IPS DF 6.9 (cell line): ENCODE results near the gene CACNA1G.

Source experiments
- DNase-seq: peaks from one replicate; pipeline ENCODE4 v3.0.0-alpha.2; 2013; ENCODE audit warnings: low read depth, low spot score
- H3K27ac ChIP-seq: one replicate; pipeline ENCODE4 v1.5.1; 2013; ENCODE audit warnings: low read length, control low read depth
- H3K27me3 ChIP-seq: 2 replicates; pipeline ENCODE4 v1.6.1; 2013; ENCODE audit warnings: mild to moderate bottlenecking, low read length; ENCODE audit not compliant: control insufficient read depth, insufficient read depth
- H3K36me3 ChIP-seq: 2 replicates; pipeline ENCODE4 v1.6.1; 2013; ENCODE audit warnings: low read length; ENCODE audit not compliant: control insufficient read depth, insufficient read depth
- H3K4me1 ChIP-seq: 2 replicates; pipeline ENCODE4 v1.6.1; 2013; ENCODE audit warnings: low read length; ENCODE audit not compliant: control insufficient read depth, insufficient read depth
- H3K4me3 ChIP-seq: 2 replicates; pipeline ENCODE4 v1.5.1; 2013; ENCODE audit warnings: mild to moderate bottlenecking, low read length
- H3K9me3 ChIP-seq: 2 replicates; pipeline ENCODE4 v1.6.1; 2013; ENCODE audit warnings: low read length, inconsistent platforms; ENCODE audit not compliant: control insufficient read depth, insufficient read depth
- WGBS: extraction: QIAGEN DNeasy Blood & Tissue Kit; methylation state at CpG from one replicate; pipeline ENCODE4 v1.1.7; 2013; ENCODE audit warnings: mixed read lengths, missing lambda C conversion rate; ENCODE audit not compliant: insufficient read length, insufficient coverage; 5-methylcytosine and 5-hydroxymethylcytosine counted together

The CACNA1G gene

GRCh38 chr17:50631908-50632571 is 71.5 kb downstream of the CACNA1G start:
- 0 out of 2 replicates have a peak, but pooled peaks cover 5% of the 10 kb centered on the region for H3K4me1 ChIP-seq
- H3K27ac ChIP-seq, result no peak overlapping the region

GRCh38 chr17:50632637-50633036 is 72.1 kb downstream of the CACNA1G start:
- H3K4me3 ChIP-seq, result no peak overlapping the region
- H3K27me3 ChIP-seq, result peaks cover 26% of the 10 kb centered on the region
- H3K27ac ChIP-seq, result no peak overlapping the region
- no CpG with 5 or more reads among the region's 5 CpGs for WGBS
- H3K36me3 ChIP-seq, result no peaks in the 10 kb centered on the region
- no peak for DNase-seq
- no peaks in the 10 kb centered on the region for H3K9me3 ChIP-seq
- 0 out of 2 replicates have a peak, but pooled peaks cover 5% of the 10 kb centered on the region for H3K4me1 ChIP-seq

More at GRCh38 chr17:50631908-50632571, 71.5 kb downstream of the CACNA1G start:
- H3K36me3 ChIP-seq, result no peaks in the 10 kb centered on the region
- WGBS, result no CpG with 5 or more reads among the region's 9 CpGs
- peaks cover 26% of the 10 kb centered on the region for H3K27me3 ChIP-seq
- no peak for DNase-seq
- no peaks in the 10 kb centered on the region for H3K9me3 ChIP-seq
- H3K4me3 ChIP-seq, result no peak overlapping the region

GRCh38 chr17:50633683-50634082 is 73.2 kb downstream of the CACNA1G start:
- Histone ChIP-seq H3K36me3 (no peaks in the 10 kb centered on the region), H3K9me3 (no peaks in the 10 kb centered on the region), H3K4me1 (no peaks in the 10 kb centered on the region), H3K27me3 (peaks cover 26% of the 10 kb centered on the region), H3K4me3 (no peak overlapping the region), H3K27ac (no peak overlapping the region)
- WGBS, result no CpG with 5 or more reads among the region's 9 CpGs
- no peak for DNase-seq

GRCh38 chr17:50634224-50634914 is 73.9 kb downstream of the CACNA1G start, which contains the start of gene ABCC3:
ABCC3 (plus strand) TSS chr17:50634881; CDS start chr17:50634937, 56 bp downstream.
- Histone ChIP-seq H3K27me3 (peaks cover 26% of the 10 kb centered on the region), H3K36me3 (no peaks in the 10 kb centered on the region), H3K4me1 (0 out of 2 replicates have a peak, but pooled peaks cover 2% of the 10 kb centered on the region), H3K4me3 (peak within 1 kb of the TSS; percentile 51; the same call in 1 of the 2 replicates), H3K9me3 (no peaks in the 10 kb centered on the region), H3K27ac (no peak within 1 kb of the TSS)
- no CpG with 5 or more reads among the region's 48 CpGs for WGBS
- DNase-seq, result no peak

GRCh38 chr17:50634915-50635731 is 74.6 kb downstream of the CACNA1G start:
- no peak for DNase-seq
- no CpG with 5 or more reads among the region's 52 CpGs for WGBS
- Histone ChIP-seq H3K27me3 (peaks cover 26% of the 10 kb centered on the region), H3K36me3 (no peaks in the 10 kb centered on the region), H3K27ac (no peak overlapping the region), H3K9me3 (no peaks in the 10 kb centered on the region), H3K4me3 (peak overlapping the region; percentile 51; the same call in 1 of the 2 replicates), H3K4me1 (0 out of 2 replicates have a peak, but pooled peaks cover 2% of the 10 kb centered on the region)

- Histone ChIP-seq H3K27me3 (peaks cover 26% of the 10 kb centered on the region), H3K4me3 (no peak overlapping the region), H3K9me3 (no peaks in the 10 kb centered on the region), H3K4me1 (0 out of 2 replicates have a peak, but pooled peaks cover 2% of the 10 kb centered on the region), H3K36me3 (no peaks in the 10 kb centered on the region), H3K27ac (no peak overlapping the region)
- DNase-seq, result no peak
- no CpG with 5 or more reads among the region's 3 CpGs for WGBS
These were observed 75.1 kb downstream of the CACNA1G start for GRCh38 chr17:50635732-50635981.

- no peaks in the 10 kb centered on the region for H3K9me3 ChIP-seq
- no peak overlapping the region for H3K4me3 ChIP-seq
- no peaks in the 10 kb centered on the region for H3K36me3 ChIP-seq
- H3K27me3 ChIP-seq, result peaks cover 26% of the 10 kb centered on the region
- no peak overlapping the region for H3K27ac ChIP-seq
- WGBS, result no CpG with 5 or more reads among the region's 9 CpGs
- DNase-seq, result no peak
- peaks cover 3% of the 10 kb centered on the region; the same call in 1 of the 2 replicates for H3K4me1 ChIP-seq
These were observed 75.7 kb downstream of the CACNA1G start for GRCh38 chr17:50635982-50636803.

GRCh38 chr17:50636804-50637195 is 76.3 kb downstream of the CACNA1G start:
- Histone ChIP-seq H3K36me3 (no peaks in the 10 kb centered on the region), H3K4me1 (peaks cover 4% of the 10 kb centered on the region; the same call in 1 of the 2 replicates), H3K4me3 (no peak overlapping the region), H3K27me3 (peaks cover 26% of the 10 kb centered on the region), H3K9me3 (no peaks in the 10 kb centered on the region), H3K27ac (no peak overlapping the region)
- DNase-seq, result no peak
- WGBS, result no CpG with 5 or more reads among the region's 7 CpGs

- Histone ChIP-seq H3K27me3 (peaks cover 26% of the 10 kb centered on the region), H3K27ac (no peak overlapping the region), H3K36me3 (no peaks in the 10 kb centered on the region), H3K9me3 (no peaks in the 10 kb centered on the region), H3K4me3 (no peak overlapping the region), H3K4me1 (peaks cover 4% of the 10 kb centered on the region; the same call in 1 of the 2 replicates)
- no peak for DNase-seq
- WGBS, result no CpG with 5 or more reads among the region's 7 CpGs
These were observed 77.5 kb downstream of the CACNA1G start for GRCh38 chr17:50637829-50638605.
